Measurements from ENCODE around the gene IGF1.

The IGF1 gene

DNA sequence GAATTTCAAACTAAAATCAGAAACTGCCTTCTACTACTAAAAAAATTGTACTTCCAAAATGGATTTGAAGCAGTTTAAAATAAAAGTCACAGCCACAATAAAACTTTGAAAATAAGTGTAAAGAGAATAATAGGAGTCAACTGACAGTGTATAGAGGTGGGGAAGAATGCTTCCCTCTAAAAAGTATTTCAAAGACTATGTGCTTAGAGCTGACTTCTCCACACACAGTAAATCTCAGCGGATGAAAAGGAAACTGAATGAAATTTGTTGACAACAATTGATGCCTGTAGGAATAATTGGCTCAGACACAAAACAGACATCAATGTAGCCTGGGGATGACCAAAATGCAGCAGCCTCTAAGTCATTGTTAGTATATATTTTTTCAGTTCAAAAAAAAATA, 7.9 kb downstream of the IGF1 start:
- no peaks in the 10 kb centered on the region for H3K79me1 ChIP-seq (replicated peaks; ENCODE audit: low read length, poor library complexity, severe bottlenecking)
- no peak overlapping the region for H3K4me3 ChIP-seq (ENCODE audit: insufficient read depth in 1 of 2, low read depth in 1 of 2, low read length in 2 of 2)
- no peak overlapping the region for H2BK12ac ChIP-seq (ENCODE audit: low read length in 2 of 2)
- no peak overlapping the region for H4K91ac ChIP-seq (ENCODE audit: low read length)
- no peak overlapping the region for H3K18ac ChIP-seq (ENCODE audit: low read depth in 1 of 2, low read length in 2 of 2)
- H3K9me3 ChIP-seq (ENCODE audit: control insufficient read depth, low read length) = no peaks in the 10 kb centered on the region
- DNase-seq = no peak
- no peak overlapping the region for H3K23ac ChIP-seq (ENCODE audit: low read length in 2 of 2)
- WGBS = no CpG with 5 or more reads among the region's 1 CpG
- H2AK5ac ChIP-seq (ENCODE audit: low read length, severe bottlenecking) = no peak overlapping the region
- no peak overlapping the region for H2BK15ac ChIP-seq (ENCODE audit: low read depth, poor library complexity, severe bottlenecking)
- no peak overlapping the region for H2BK120ac ChIP-seq (ENCODE audit: low read depth, low read length)
- no peak overlapping the region for H3K4me2 ChIP-seq (ENCODE audit: low read length, poor library complexity, severe bottlenecking)
- no peak overlapping the region for H3K27ac ChIP-seq (ENCODE audit: low read length, poor library complexity, severe bottlenecking)
- no peak overlapping the region for H3K14ac ChIP-seq (ENCODE audit: low read length in 2 of 2)
- no peaks in the 10 kb centered on the region for H3K27me3 ChIP-seq (ENCODE audit: control insufficient read depth in 1 of 2, insufficient read depth in 1 of 2, low read length in 2 of 2)
- H3K4ac ChIP-seq (ENCODE audit: low read depth in 1 of 2, low read length in 2 of 2) = no peak overlapping the region
- H2BK5ac ChIP-seq (ENCODE audit: low read depth, low read length, poor library complexity, severe bottlenecking) = no peak overlapping the region
- no peaks in the 10 kb centered on the region for H3K36me3 ChIP-seq (ENCODE audit: control insufficient read depth in 1 of 2, insufficient read depth in 2 of 2, low read depth in 1 of 2, low read length in 2 of 2)
- no peak overlapping the region for H3K9ac ChIP-seq (ENCODE audit: low read length)
- no peaks in the 10 kb centered on the region for H3K4me1 ChIP-seq (ENCODE audit: control insufficient read depth, insufficient read depth, low read depth, low read length)
- no peak overlapping the region for H2AFZ ChIP-seq (ENCODE audit: low read depth, low read length)
- H4K8ac ChIP-seq (ENCODE audit: low read length) = no peak overlapping the region

DNA sequence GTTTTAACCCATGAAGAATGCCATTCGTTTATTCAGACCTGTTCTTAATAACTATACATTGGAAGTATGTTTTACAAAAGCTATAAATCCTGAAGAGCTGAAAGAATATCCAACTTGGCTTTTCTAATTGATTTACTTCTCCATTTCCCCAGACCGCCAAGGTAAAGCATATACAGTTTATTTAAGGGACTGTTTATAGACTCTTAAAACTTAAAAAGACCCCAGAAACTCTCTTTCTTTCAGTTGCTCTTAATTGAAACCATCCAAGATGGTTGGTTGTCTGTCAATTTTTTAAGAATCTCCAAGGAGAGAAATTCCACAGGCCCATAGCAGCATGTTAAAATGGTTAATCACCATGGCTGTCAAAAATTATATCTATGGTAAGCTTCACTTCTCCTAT, 8.8 kb downstream of the IGF1 start:
- Histone ChIP-seq H3K14ac (ENCODE audit: low read length in 2 of 2) (no peak overlapping the region), H3K4ac (ENCODE audit: low read depth in 1 of 2, low read length in 2 of 2) (no peak overlapping the region), H3K4me3 (ENCODE audit: insufficient read depth in 1 of 2, low read depth in 1 of 2, low read length in 2 of 2) (no peak overlapping the region), H3K79me1 (replicated peaks; ENCODE audit: low read length, poor library complexity, severe bottlenecking) (no peaks in the 10 kb centered on the region), H3K23ac (ENCODE audit: low read length in 2 of 2) (no peak overlapping the region), H3K18ac (ENCODE audit: low read depth in 1 of 2, low read length in 2 of 2) (no peak overlapping the region), H3K9me3 (ENCODE audit: control insufficient read depth, low read length) (no peaks in the 10 kb centered on the region), H4K91ac (ENCODE audit: low read length) (no peak overlapping the region), H4K8ac (ENCODE audit: low read length) (no peak overlapping the region), H2BK5ac (ENCODE audit: low read depth, low read length, poor library complexity, severe bottlenecking) (no peak overlapping the region), H3K4me1 (ENCODE audit: control insufficient read depth, insufficient read depth, low read depth, low read length) (no peaks in the 10 kb centered on the region), H2BK120ac (ENCODE audit: low read depth, low read length) (no peak overlapping the region), H3K4me2 (ENCODE audit: low read length, poor library complexity, severe bottlenecking) (no peak overlapping the region), H3K9ac (ENCODE audit: low read length) (no peak overlapping the region), H2AK5ac (ENCODE audit: low read length, severe bottlenecking) (no peak overlapping the region), H2BK12ac (ENCODE audit: low read length in 2 of 2) (no peak overlapping the region), H3K27me3 (ENCODE audit: control insufficient read depth in 1 of 2, insufficient read depth in 1 of 2, low read length in 2 of 2) (no peaks in the 10 kb centered on the region), H3K36me3 (ENCODE audit: control insufficient read depth in 1 of 2, insufficient read depth in 2 of 2, low read depth in 1 of 2, low read length in 2 of 2) (no peaks in the 10 kb centered on the region), H2BK15ac (ENCODE audit: low read depth, poor library complexity, severe bottlenecking) (no peak overlapping the region), H2AFZ (ENCODE audit: low read depth, low read length) (no peak overlapping the region), H3K27ac (ENCODE audit: low read length, poor library complexity, severe bottlenecking) (no peak overlapping the region)
- DNase-seq = no peak
- WGBS = no CpG with 5 or more reads among the region's 2 CpGs

DNA sequence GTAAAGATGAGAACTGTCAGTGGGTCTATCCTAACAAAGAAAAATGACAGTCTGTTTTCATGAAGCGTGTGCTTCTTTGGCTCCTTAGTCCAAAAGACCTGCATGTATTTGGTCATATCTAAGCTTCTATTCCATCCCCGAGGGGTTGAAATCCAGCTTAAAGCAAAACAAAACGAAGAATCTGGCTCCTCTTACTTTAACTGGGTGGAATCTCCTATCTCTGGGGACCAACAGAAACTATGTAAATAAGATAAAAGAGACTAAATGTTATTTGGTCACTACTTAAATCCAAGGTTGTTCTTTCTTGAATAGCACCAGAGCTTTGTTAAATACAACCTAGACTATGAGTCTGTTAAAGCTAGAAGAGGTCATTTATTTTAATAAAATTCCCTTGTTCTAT, 9.4 kb downstream of the IGF1 start:
- Histone ChIP-seq H2BK5ac (ENCODE audit: low read depth, low read length, poor library complexity, severe bottlenecking) (no peak overlapping the region), H4K8ac (ENCODE audit: low read length) (no peak overlapping the region), H3K4me1 (ENCODE audit: control insufficient read depth, insufficient read depth, low read depth, low read length) (no peaks in the 10 kb centered on the region), H3K27ac (ENCODE audit: low read length, poor library complexity, severe bottlenecking) (no peak overlapping the region), H4K91ac (ENCODE audit: low read length) (no peak overlapping the region), H3K27me3 (ENCODE audit: control insufficient read depth in 1 of 2, insufficient read depth in 1 of 2, low read length in 2 of 2) (no peaks in the 10 kb centered on the region), H3K9me3 (ENCODE audit: control insufficient read depth, low read length) (no peaks in the 10 kb centered on the region), H2BK12ac (ENCODE audit: low read length in 2 of 2) (no peak overlapping the region), H3K4me3 (ENCODE audit: insufficient read depth in 1 of 2, low read depth in 1 of 2, low read length in 2 of 2) (no peak overlapping the region), H2AK5ac (ENCODE audit: low read length, severe bottlenecking) (no peak overlapping the region), H3K23ac (ENCODE audit: low read length in 2 of 2) (no peak overlapping the region), H3K4ac (ENCODE audit: low read depth in 1 of 2, low read length in 2 of 2) (no peak overlapping the region), H2AFZ (ENCODE audit: low read depth, low read length) (no peak overlapping the region), H2BK15ac (ENCODE audit: low read depth, poor library complexity, severe bottlenecking) (no peak overlapping the region), H3K18ac (ENCODE audit: low read depth in 1 of 2, low read length in 2 of 2) (no peak overlapping the region), H3K36me3 (ENCODE audit: control insufficient read depth in 1 of 2, insufficient read depth in 2 of 2, low read depth in 1 of 2, low read length in 2 of 2) (no peaks in the 10 kb centered on the region), H3K9ac (ENCODE audit: low read length) (no peak overlapping the region), H3K14ac (ENCODE audit: low read length in 2 of 2) (no peak overlapping the region), H3K4me2 (ENCODE audit: low read length, poor library complexity, severe bottlenecking) (no peak overlapping the region), H2BK120ac (ENCODE audit: low read depth, low read length) (no peak overlapping the region), H3K79me1 (replicated peaks; ENCODE audit: low read length, poor library complexity, severe bottlenecking) (no peaks in the 10 kb centered on the region)
- WGBS = 100% methylated on average over 2 of the region's 3 CpGs
- DNase-seq = no peak

DNA sequence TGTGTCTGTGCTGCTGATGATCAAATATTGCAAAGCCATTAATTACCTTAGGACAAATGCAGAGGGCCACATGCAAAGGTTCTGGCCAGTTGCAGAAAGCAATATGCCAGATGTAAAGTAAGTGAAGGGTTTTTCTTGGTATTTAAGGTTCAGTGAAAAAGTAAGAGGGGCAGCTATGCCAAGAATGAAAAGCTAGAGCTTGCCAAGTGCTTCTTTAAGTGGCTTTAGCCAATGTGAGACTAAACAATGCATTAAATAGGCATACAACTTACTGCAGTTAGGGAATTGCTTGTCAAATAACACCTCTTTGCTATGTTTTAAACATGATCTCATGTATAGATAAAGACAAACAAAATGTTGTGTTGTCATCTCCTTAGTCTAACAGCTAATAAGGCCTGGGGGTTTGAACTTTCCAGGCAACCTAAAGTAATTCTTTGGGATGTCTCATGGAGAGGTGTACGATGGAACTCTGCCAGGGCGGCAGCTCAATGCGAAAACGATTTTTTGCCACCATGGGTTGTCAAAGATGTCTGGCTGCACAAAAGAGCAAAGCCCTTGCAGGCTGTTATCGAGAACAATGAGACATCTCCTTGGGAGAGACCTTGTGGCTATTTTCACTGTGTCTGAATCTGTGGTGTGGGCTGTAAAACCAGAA, 12.0 kb downstream of the IGF1 start:
- H3K4me2 ChIP-seq (ENCODE audit: low read length, poor library complexity, severe bottlenecking) = no peak overlapping the region
- no peak overlapping the region for H4K8ac ChIP-seq (ENCODE audit: low read length)
- H2BK15ac ChIP-seq (ENCODE audit: low read depth, poor library complexity, severe bottlenecking) = no peak overlapping the region
- no peak overlapping the region for H4K91ac ChIP-seq (ENCODE audit: low read length)
- no peaks in the 10 kb centered on the region for H3K27me3 ChIP-seq (ENCODE audit: control insufficient read depth in 1 of 2, insufficient read depth in 1 of 2, low read length in 2 of 2)
- no peak overlapping the region for H2AFZ ChIP-seq (ENCODE audit: low read depth, low read length)
- H3K14ac ChIP-seq (ENCODE audit: low read length in 2 of 2) = no peak overlapping the region
- H3K27ac ChIP-seq (ENCODE audit: low read length, poor library complexity, severe bottlenecking) = no peak overlapping the region
- 78% methylated on average over 5 of the region's 5 CpGs for WGBS
- no peak overlapping the region for H2BK5ac ChIP-seq (ENCODE audit: low read depth, low read length, poor library complexity, severe bottlenecking)
- no peak overlapping the region for H2AK5ac ChIP-seq (ENCODE audit: low read length, severe bottlenecking)
- H3K9ac ChIP-seq (ENCODE audit: low read length) = no peak overlapping the region
- DNase-seq = no peak
- H3K18ac ChIP-seq (ENCODE audit: low read depth in 1 of 2, low read length in 2 of 2) = no peak overlapping the region
- no peaks in the 10 kb centered on the region for H3K36me3 ChIP-seq (ENCODE audit: control insufficient read depth in 1 of 2, insufficient read depth in 2 of 2, low read depth in 1 of 2, low read length in 2 of 2)
- H3K79me1 ChIP-seq (replicated peaks; ENCODE audit: low read length, poor library complexity, severe bottlenecking) = no peaks in the 10 kb centered on the region
- H3K4me3 ChIP-seq (ENCODE audit: insufficient read depth in 1 of 2, low read depth in 1 of 2, low read length in 2 of 2) = no peak overlapping the region
- no peaks in the 10 kb centered on the region for H3K4me1 ChIP-seq (ENCODE audit: control insufficient read depth, insufficient read depth, low read depth, low read length)
- no peak overlapping the region for H2BK12ac ChIP-seq (ENCODE audit: low read length in 2 of 2)
- no peaks in the 10 kb centered on the region for H3K9me3 ChIP-seq (ENCODE audit: control insufficient read depth, low read length)
- H2BK120ac ChIP-seq (ENCODE audit: low read depth, low read length) = no peak overlapping the region
- no peak overlapping the region for H3K4ac ChIP-seq (ENCODE audit: low read depth in 1 of 2, low read length in 2 of 2)
- H3K23ac ChIP-seq (ENCODE audit: low read length in 2 of 2) = no peak overlapping the region

Measured in mesenchymal stem cell (in vitro differentiated cells and primary cell).